HS-5 (cell line): ENCODE data around the gene FGF3.

Experiments
- DNase-seq: peaks from one replicate; pipeline ENCODE4 v3.0.0-alpha.2; 2012; ENCODE audit warnings: low read depth

FGF3 gene

DNA sequence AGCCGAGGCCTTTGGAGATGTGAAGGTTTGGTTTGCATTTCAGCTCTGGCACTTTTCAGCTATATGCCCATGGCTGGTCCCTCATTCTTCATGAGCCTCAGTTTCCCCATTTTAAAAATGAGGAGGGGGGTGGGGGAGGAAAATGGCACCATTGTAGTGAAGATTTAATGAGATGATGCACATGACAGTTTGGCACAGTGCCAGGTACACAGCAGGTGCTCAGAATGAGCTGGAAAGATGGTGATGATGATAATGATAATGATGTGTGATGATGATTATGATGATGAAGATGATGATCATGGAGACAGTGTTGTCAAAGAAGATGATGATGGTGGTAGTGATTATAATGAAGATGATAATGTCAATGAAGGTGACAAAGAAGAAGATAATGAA is 24.3 kb upstream of the FGF3 start:
- DNase-seq = no peak

GRCh38 chr11:69842746-69843528 is 23.7 kb upstream of the FGF3 start:
- DNase-seq = no peak

DNA sequence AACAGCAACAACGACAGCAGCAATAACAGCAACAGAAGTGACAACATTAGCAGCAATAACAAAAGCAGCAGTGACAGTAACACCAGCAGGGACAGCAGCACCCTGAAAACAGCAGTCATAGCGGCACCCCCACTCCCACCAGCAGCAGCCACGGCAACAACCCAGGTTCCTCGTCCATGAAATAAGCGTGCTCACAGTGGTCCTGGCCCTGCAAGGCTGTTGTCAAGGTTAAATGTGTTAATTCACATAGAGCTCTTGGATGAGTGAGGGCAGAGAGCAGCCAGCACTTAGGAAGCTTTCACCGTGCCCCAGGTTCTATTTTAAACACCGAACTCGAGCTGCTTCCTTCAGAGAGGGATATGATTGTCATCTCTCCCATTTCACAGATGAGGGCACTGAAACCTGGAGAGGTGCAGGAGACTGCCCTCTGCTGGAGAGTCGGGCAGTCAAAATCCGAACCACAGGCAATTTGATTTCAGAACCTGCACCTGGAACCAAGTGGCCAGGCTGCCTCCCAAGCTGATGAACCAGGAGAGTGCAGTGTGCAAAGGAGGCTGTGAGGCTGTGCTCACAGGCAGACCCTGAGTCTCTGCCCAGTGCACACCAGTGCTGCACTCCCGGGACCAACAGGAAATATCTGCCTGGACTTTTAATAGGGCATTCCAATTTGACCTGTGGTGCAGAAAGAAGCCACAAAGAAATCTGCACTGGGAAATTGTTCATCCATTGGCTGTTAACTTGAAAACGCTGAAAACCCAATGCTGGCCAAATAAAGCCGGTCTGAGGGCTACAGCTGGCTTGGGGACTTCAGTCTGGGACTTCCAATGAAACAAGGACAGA is 22.9 kb upstream of the FGF3 start:
- DNase-seq = no peak

DNA sequence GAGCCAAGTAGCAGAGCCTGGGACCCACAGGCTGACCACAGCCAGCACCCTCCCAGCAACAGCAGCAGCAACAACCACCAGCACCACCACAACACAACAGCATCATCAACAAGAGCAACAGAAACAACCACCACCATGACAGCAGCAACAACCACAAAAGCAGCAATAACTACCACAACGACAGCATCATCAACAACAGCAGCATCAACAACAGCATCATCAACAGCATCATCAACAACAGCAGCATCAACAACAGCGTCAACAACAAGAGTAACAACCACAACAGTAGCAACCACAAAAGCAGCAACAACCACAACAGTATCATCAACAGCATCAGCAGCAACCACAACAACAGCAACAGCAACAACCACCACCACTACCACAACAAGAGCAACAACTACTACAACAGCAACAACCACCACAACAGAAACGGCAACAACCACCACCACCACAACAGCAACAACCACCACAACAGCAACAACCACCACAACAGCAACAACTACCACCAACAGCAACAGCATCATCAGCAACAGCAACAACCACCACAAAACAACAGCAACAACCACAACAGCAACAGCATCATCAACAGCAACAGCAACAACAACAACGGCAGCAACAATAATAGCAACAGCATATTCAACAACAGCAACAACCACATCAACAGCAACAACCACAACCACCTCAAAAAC is 22.1 kb upstream of the FGF3 start:
- no peak for DNase-seq

DNA sequence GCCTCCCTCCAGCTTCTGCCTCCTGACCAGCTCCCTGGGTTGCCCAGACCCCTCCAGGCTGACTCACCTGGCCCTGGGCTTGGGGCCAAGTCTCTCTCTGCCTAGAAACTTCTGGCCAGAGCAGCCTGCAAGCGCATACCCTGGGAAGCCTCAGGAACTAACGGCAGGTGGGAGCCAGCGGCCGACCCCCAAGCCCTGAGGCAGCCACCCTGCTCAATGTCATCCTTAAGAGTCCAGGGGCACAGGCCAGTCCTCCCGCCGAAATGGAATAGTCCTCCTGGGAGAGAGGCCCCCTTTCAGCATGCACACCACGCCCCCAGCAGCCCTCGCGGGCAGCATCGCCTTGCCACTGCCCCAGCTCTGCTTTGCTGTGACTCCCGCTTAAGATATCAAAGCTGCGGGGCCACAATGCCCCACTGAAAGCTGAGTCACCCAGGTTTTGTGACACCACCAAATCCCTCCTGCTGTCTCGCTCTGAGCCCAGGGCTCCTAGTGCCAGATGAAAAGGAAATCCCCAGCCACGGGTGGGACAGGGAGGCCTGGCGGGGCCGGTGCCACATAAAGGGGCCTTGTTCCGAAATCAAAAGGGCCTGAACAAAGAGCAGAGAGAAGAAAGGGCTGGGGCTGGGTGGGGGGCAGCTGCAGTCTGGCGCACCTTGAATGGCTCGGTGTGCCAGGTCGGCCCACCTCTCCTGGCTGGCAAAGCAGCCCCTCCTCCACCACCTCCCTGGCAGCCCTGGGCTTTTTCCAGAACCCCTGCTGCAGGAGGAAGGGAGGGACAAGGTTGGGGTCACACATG is 21.4 kb upstream of the FGF3 start:
- no peak for DNase-seq

- no peak for DNase-seq
These were observed 20.3 kb upstream of the FGF3 start for GRCh38 chr11:69839516-69839915.

DNA sequence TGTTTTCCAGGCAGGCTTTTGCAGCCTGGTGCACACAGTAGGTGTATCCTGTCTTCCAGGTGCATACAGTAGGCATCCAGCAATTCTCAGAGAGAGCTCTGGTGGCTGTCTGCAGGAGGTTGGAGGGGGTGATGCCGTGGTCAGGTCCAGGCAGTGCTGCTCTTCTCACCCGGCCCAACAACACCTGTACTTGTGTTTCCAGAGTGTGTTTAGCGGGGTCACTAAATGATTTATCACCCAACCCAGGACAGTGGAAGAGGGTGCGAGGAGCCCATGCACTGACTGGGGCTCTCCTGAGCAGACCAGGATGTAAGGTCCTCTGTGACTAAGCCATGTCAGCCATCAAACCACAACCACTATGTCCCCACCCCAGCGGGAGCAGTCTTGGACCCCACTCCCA is 18.6 kb upstream of the FGF3 start:
- DNase-seq = no peak

DNA sequence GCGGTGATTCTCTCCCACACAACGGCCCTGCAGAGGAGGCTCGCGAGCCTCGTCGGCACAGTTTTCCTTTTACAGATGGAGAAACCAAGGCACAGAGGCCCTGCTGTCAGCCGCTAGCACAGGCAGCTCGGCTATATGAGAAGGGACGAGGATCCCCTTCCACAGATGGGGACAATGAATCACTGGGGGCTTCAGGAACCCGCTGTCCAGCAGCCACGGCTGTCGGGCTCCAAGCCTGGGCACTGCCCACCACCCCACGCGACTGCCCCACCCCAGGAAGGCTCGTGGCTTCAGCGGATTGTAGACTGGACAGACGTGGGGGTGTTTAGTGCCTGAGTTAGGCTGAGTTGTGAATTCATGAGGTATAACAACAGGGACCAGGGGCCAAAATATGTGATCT is 17.2 kb upstream of the FGF3 start:
- no peak for DNase-seq

- no peak for DNase-seq
These were observed 15.9 kb upstream of the FGF3 start for GRCh38 chr11:69834811-69835800.

DNA sequence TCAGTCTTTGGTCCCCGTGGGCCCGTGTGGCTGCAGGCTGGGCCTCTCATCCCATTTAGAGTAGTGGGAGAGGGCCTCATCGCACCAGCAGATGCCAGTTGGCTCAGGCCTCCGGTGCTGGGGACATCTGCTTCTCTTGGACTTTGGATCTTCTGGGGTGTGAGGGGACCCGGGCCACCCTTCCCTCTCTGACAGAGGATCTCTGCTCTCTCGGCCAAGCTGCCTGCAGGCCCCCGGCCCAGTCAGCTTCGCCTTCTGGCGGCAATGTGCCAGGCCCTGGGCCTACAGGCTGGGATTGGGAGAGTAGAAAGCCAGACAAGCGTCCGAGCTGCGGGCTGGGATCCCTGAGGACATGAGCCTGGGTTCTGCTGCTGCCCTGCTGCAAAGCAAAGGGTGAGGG is 15.0 kb upstream of the FGF3 start:
- DNase-seq = no peak

DNA sequence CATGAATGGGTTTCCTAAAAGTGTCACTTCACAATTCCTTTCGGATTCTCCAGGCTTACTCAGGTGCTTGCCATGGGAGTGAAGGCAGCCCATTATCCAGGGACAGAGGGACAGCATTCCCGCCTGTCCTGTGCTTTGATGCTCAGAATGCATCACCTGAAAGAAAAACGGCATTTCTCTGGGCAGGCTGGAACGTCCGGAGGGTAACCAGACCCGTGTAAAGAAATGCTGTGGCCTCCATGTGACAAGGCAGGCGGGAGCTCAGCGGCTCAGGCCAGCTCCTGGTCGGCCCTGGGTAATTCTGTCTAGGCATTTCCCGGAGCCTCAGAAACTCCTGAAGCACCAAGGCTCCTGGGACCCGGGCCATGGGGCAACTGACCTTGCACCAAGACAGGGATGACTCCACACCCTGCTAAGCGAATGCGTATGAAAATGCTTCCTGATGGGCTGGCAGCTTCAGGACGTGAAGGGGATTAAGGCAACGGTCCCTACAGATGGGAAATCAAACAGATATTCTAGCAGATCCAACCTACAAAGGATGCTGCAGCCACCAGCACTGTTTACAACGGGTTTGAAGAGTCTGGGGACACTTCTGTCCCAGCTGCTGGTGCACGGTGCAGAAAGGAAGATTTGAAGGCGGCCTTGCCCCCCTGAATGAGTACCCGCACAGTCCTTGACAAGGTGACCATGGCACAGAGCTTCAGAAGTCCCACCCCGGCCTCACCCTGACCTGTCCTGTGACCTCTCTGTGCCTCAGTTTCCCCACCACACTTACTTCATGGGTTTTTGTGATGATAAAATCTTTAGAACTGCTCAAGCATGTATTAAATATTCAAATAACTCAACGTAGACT is 13.6 kb upstream of the FGF3 start:
- no peak for DNase-seq

- DNase-seq = no peak
These were observed 12.8 kb upstream of the FGF3 start for GRCh38 chr11:69831985-69832384.

- no peak for DNase-seq
These were observed 10.9 kb upstream of the FGF3 start for GRCh38 chr11:69830086-69830485.

GRCh38 chr11:69828971-69829344 is 9.7 kb upstream of the FGF3 start:
- DNase-seq = no peak

- DNase-seq = no peak
These were observed 9.2 kb upstream of the FGF3 start for GRCh38 chr11:69828276-69828970.

DNA sequence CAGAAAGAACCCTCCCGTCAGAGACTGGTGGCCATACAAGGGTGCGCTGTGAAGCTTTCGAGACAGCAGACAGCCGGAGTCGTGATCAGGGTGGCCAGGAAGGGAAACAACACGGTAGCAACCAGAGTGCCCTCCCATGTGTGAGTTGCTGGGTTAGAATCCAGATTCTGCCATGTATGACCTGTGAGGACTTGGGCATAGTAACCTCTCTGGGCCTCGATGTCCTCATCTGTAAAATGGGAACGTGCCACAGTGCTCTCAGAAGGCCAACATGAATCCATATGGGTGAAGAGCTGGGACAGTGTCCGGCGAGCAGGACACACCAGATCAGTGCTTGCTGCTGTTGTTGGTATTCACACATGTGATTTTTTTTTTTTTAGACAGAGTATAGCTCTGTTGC is 7.6 kb upstream of the FGF3 start:
- no peak for DNase-seq

DNA sequence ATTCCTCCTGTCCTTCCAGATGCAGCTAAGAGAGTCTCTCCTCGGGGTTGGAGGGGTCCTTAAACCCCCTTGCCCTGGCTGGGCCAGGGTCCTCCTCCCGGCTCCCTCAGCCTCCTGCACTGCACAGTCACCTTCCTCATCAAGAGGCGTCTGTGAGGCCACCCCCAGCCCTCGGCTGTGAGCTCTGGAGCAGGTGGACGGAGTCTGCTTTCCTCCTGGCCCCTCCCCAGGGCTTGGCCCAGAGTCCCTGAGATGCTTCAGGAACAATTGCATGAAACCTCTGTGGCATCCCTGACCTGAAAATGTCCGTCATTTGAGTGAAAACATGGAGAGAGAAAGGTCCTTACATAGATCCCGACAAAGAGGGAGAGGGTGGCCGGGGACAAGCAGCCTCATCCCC is 6.7 kb upstream of the FGF3 start:
- DNase-seq = no peak

- no peak for DNase-seq
These were observed 6.0 kb upstream of the FGF3 start for GRCh38 chr11:69825037-69825834.
